Stimulated activated CD4-positive, alpha-beta T cell treated with anti-CD3 and anti-CD28 coated beads, Interleukin-12 subunit alpha, Interleukin-12 subunit beta, amount 100 ng/mL, for 48 hours (primary cell): ENCODE data around the gene FOXP1.
A peak's percentile ranks its signal among the peaks of the same experiment; 100 is the strongest.

ENCODE experiments used
- DNase-seq, 3 donors: peaks; one replicate each; pipeline ENCODE4 v3.0.0-alpha.2; 2020; ENCODE audit warnings: low read depth in 2 of 3, low spot score in 1 of 3

Gene FOXP1

DNA sequence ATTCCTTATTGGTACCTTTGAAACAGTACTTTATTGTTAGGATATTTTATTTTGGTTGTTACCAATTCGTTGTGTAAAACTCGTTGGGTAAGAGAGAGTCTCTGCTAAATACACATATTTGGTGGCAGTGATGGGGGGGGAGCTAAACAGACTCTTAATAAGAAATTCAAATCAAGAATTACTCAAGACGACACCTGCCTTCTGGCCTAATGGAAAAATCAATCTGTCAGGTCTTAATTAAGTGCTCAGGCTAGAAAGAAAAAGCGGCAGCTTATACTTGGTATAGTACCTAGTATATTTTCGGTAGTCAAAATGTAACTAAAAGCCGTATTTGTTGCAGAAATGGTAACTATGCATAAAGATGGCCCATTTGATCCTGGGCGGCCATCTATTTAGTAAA is 18.2 kb downstream of the FOXP1 start:
- DNase-seq, result no peak

GRCh38 chr3:71564361-71564760 is 19.2 kb downstream of the FOXP1 start:
- DNase-seq, result no peak

GRCh38 chr3:71563827-71564226 is 19.7 kb downstream of the FOXP1 start:
- no peak for DNase-seq

GRCh38 chr3:71562938-71563337 is 20.6 kb downstream of the FOXP1 start:
- DNase-seq, result no peak

DNA sequence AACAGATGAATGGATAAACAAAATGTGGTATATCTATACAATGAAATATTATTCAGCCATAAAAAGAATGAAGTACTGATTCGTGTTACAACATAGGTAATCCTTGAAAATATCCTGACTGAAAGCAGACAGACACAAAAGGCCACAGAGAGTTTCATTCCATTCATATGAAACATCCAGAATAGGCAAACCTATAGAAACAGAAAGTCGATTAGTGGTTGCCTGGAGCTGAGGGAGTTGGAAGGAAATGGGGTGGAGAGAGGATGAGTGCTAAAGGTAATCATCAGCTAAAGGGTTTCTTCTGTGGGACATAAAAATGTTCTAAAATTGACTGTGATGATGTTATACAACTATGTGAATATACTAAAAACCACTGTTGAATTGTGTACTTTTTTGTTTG is 22.9 kb downstream of the FOXP1 start:
- no peak for DNase-seq

- DNase-seq, result no peak
These were observed 23.9 kb downstream of the FOXP1 start for GRCh38 chr3:71559578-71560162.

- DNase-seq, result no peak
These were observed 24.5 kb downstream of the FOXP1 start for GRCh38 chr3:71559021-71559420.

- DNase-seq, result no peak
These were observed 28.9 kb downstream of the FOXP1 start for GRCh38 chr3:71554649-71555048.

GRCh38 chr3:71551311-71551919 is 32.1 kb downstream of the FOXP1 start:
- no peak for DNase-seq

GRCh38 chr3:71549951-71550350 is 33.6 kb downstream of the FOXP1 start:
- DNase-seq, result no peak

- DNase-seq, result no peak
These were observed 34.7 kb downstream of the FOXP1 start for GRCh38 chr3:71548705-71549384.

DNA sequence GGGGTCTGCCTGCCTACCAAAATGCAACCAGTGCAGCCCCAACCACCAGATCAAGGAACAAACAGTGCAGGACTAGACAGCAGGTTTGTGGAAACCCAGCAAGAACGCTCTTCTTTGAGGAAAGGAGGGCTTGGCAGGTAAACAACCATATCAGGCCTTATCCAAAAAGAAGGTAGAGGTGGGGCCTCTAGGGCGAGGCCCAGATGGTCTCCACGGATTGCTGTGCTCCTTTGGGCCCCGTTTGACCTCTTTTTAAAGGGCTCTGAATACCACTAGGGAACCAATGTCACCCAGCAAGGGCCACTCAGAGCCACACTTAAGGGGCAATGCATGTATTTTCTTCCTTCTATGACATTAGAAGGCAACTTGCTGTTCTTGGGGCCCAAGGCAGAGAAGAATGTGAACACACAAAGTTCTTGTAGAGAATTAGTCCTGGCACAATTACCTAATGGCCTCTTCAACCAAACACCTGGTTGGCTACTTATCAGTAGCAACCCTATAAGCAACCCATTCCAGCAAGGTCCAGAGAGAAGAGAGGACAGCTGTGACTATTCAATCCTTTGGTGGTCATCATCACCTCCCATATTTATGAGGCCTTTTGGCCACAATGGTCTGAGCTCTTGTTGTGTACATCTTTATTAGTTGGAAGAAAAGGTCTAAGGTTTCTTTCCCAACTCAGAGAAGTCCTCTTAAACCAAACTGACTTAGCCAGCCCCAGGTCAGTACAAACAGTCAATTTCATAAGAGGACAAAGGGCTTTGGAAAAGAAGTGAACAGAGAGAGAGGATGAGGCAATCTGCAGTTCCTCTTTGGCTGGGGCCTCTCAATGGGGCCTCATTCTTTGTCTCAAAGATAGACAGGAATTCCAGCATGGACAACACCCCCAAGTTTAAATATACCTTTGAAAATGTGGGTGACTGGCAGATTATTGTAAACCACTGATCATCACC is 36.0 kb downstream of the FOXP1 start:
- DNase-seq, result no peak

DNA sequence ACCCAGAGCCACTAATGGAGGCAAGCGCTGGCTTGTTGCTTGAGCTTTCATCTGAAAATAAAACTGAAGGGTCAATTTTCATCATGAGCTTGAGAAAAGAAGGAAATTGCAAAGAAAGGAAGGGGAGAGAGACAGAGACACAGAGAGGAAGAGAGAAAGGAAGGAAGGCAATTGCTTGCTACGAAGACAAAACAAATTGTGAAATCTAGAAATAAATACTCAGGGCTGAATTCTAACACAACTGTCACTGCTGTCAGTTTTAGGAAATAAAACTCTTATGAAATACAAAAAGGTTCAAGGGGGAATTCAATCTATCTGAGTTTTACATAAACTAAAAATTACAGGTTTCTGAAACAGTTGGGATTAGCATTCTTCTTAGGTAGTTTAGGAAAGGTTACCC is 36.7 kb downstream of the FOXP1 start:
- DNase-seq, result no peak

DNA sequence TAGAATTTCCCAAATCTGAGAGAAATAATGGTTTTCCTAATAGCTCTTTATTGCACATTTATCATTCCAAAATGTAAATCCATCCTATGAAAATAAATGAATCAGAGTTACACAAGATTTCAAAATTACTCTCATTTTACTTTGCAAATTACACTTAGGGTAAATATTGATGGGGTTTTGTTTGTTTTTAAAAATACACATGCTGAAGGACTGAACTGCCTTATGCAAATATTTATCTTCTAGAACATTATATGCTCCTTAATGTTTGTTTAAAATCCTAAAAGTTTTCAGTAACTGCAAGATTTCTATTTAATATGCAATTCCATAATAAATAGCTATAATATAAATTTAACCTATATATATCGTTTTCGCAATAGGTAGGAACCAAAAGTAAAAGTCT is 38.2 kb downstream of the FOXP1 start:
- DNase-seq, result no peak

- peak in 2 of 3 donors; percentile 6 to 8 for DNase-seq
These were observed 40.0 kb downstream of the FOXP1 start for GRCh38 chr3:71543371-71544016.

DNA sequence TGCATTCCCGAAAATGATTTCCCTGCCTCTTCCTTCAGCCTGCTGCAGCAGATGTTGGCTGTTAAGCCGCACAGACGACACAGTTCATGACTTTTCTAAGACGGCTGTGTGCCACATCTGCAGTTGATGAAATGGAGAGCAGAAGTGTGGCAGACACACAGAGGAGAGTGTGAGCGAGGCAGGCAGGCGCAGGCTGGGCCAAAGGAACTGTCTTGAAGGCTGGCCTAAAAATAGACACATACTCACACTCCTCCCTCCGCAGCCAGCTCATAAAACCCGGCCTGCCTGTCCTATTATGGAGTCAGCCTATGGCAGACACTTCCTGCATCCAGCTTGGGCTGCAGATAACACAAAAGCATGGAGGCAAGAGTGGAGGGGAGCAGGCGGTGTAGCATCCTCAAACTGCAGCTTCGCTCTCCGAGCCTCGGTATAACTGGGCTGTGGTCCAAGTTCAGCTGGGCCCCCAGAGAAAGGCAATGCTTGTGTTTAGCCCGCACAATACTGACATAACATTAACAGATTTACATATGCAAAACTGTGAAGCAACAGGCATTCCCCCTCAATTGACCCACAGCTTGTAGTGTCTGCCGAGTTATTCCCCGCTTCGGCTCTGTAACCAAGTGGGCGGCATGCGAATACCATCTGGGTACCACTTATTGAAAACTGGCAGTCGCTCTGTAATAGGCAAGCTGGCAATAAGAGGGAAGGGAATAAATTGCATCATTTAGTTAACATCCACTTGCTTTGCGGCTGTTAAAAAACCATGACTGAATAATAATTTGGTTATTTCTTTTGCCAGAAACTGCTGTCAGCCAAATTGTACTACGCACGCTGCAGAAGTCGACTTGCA is 40.8 kb downstream of the FOXP1 start:
- DNase-seq, result no peak

DNA sequence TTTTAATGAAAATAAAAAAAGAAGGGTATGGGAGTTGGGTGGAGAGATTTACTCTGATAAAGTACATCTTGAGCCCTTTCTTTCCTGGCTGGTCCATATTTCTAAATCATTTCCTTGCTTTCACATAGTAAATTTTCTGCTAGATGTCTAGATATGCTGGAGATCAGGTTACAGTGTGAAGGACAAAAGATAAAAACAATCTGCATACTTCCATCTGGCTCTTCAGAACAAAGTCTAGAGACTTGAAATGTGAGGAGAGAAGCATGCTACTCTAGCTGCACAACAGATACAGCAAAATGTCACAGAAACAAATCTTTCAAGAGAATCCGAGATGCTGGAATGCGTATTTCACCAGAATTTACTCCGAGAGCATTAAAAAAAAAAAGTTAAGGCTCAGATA is 42.2 kb downstream of the FOXP1 start:
- DNase-seq, result no peak

DNA sequence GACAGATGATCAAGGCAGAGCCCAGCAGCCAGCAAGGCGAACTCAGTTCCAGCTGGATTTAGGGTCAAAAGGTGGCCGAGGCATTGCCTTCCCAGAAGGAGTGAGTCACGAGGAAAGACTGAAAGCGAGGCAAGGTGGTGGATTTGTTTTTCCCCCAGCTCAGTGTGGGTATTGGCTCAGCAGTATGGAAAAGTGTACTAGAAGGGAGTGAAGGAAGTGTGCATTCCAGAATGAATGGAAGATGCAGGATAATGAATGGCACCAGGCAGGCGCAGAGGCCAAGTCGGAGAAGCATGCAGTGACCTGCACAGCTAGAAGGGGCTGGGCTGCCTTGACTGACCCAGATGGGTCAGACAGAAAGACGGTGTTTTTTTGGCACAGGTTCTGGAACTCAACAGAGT is 46.3 kb downstream of the FOXP1 start:
- no peak for DNase-seq

- DNase-seq, result no peak
These were observed 47.1 kb downstream of the FOXP1 start for GRCh38 chr3:71536376-71536965.

- DNase-seq, result no peak
These were observed 49.9 kb downstream of the FOXP1 start for GRCh38 chr3:71533588-71533987.
